ENCODE measurements around the gene LIX1. TPM values are rescaled to one million over a fixed set of nuclear protein-coding genes. Genes with fewer than 3 reads are reported as not detected.

The LIX1 gene
- total RNA-seq, 3 donors from 2014 or later (not counting 1 experiment from before 2014, with no cell fraction given) = not detected

- Mint-ChIP-seq H3K4me1 (peaks cover 0 to 6% of the 10 kb centered on the region in 2 donors), H3K36me3 (no peaks in the 10 kb centered on the region), H3K27me3 (ENCODE audit: low read depth in 2 of 2) (peaks cover 7 to 9% of the 10 kb centered on the region in 2 donors), H3K27ac (no peak overlapping the region), H3K4me3 (no peak overlapping the region), H3K9me3 (no peaks in the 10 kb centered on the region)
- no peaks in the 10 kb centered on the region for H3K4me1 ChIP-seq (ENCODE audit: control insufficient read depth, insufficient read depth, low read length)
- H3K27ac ChIP-seq (ENCODE audit: low read length) = no peak overlapping the region
- intact Hi-C loops (cut with micrococcal nuclease) = no loop called here
- H3K9me3 ChIP-seq (ENCODE audit: control insufficient read depth, insufficient read depth, low read length) = no peaks in the 10 kb centered on the region
- WGBS (ENCODE audit: insufficient coverage) = 50% methylated on average over 1 of the region's 1 CpG
- H3K36me3 ChIP-seq (ENCODE audit: control insufficient read depth, insufficient read depth, low read length) = no peaks in the 10 kb centered on the region
- no peak overlapping the region for H3K4me3 ChIP-seq (ENCODE audit: low read length)
- no peak for ATAC-seq
- no peaks in the 10 kb centered on the region for H3K27me3 ChIP-seq (ENCODE audit: control insufficient read depth, insufficient read depth, low read length)
- no peak for TF ChIP-seq CTCF (IDR thresholded peaks at IDR 0.05)
- no peak for DNase-seq
These were observed 47.1 kb downstream of the LIX1 start for GRCh38 chr5:97095318-97095732.

- Mint-ChIP-seq H3K4me3 (no peak overlapping the region), H3K9me3 (no peaks in the 10 kb centered on the region), H3K27me3 (ENCODE audit: low read depth in 2 of 2) (peaks cover 4 to 13% of the 10 kb centered on the region in 2 donors), H3K4me1 (peaks cover 0 to 6% of the 10 kb centered on the region in 2 donors), H3K27ac (no peak overlapping the region), H3K36me3 (no peaks in the 10 kb centered on the region)
- Histone ChIP-seq H3K27me3 (ENCODE audit: control insufficient read depth, insufficient read depth, low read length) (no peaks in the 10 kb centered on the region), H3K4me1 (ENCODE audit: control insufficient read depth, insufficient read depth, low read length) (no peaks in the 10 kb centered on the region), H3K36me3 (ENCODE audit: control insufficient read depth, insufficient read depth, low read length) (no peaks in the 10 kb centered on the region), H3K27ac (ENCODE audit: low read length) (no peak overlapping the region), H3K9me3 (ENCODE audit: control insufficient read depth, insufficient read depth, low read length) (no peaks in the 10 kb centered on the region), H3K4me3 (ENCODE audit: low read length) (no peak overlapping the region)
- no peak for TF ChIP-seq CTCF (IDR thresholded peaks at IDR 0.05)
- DNase-seq (no peak), ATAC-seq (no peak)
- 81% methylated on average over 8 of the region's 8 CpGs for WGBS (ENCODE audit: insufficient coverage)
- intact Hi-C loops (cut with micrococcal nuclease) = no loop called here
These were observed 47.7 kb downstream of the LIX1 start for GRCh38 chr5:97094579-97095317.

- Histone ChIP-seq H3K9me3 (ENCODE audit: control insufficient read depth, insufficient read depth, low read length) (no peaks in the 10 kb centered on the region), H3K27ac (ENCODE audit: low read length) (no peak overlapping the region), H3K4me3 (ENCODE audit: low read length) (no peak overlapping the region), H3K36me3 (ENCODE audit: control insufficient read depth, insufficient read depth, low read length) (no peaks in the 10 kb centered on the region), H3K4me1 (ENCODE audit: control insufficient read depth, insufficient read depth, low read length) (no peaks in the 10 kb centered on the region), H3K27me3 (ENCODE audit: control insufficient read depth, insufficient read depth, low read length) (no peaks in the 10 kb centered on the region)
- Mint-ChIP-seq H3K27me3 (ENCODE audit: low read depth in 2 of 2) (peaks cover 0 to 13% of the 10 kb centered on the region in 2 donors), H3K27ac (no peak overlapping the region), H3K4me3 (no peak overlapping the region), H3K9me3 (no peaks in the 10 kb centered on the region), H3K4me1 (peaks cover 0 to 6% of the 10 kb centered on the region in 2 donors), H3K36me3 (no peaks in the 10 kb centered on the region)
- ATAC-seq (no peak), DNase-seq (no peak)
- no peak for TF ChIP-seq CTCF (IDR thresholded peaks at IDR 0.05)
- intact Hi-C loops (cut with micrococcal nuclease) = no loop called here
These were observed 49.2 kb downstream of the LIX1 start for GRCh38 chr5:97093193-97093592.

- H3K36me3 Mint-ChIP-seq = no peaks in the 10 kb centered on the region
- DNase-seq (no peak), ATAC-seq (no peak)
- no peaks in the 10 kb centered on the region for H3K4me1 ChIP-seq (ENCODE audit: control insufficient read depth, insufficient read depth, low read length)
- intact Hi-C loops (cut with micrococcal nuclease) = no loop called here
- H3K4me3 Mint-ChIP-seq = no peak overlapping the region
- no peaks in the 10 kb centered on the region for H3K36me3 ChIP-seq (ENCODE audit: control insufficient read depth, insufficient read depth, low read length)
- 95% methylated on average over 3 of the region's 3 CpGs for WGBS (ENCODE audit: insufficient coverage)
- peaks cover 0 to 13% of the 10 kb centered on the region in 2 donors for H3K27me3 Mint-ChIP-seq (ENCODE audit: low read depth in 2 of 2)
- TF ChIP-seq CTCF (IDR thresholded peaks at IDR 0.05) = no peak
- H3K27ac Mint-ChIP-seq = no peak overlapping the region
- H3K27me3 ChIP-seq (ENCODE audit: control insufficient read depth, insufficient read depth, low read length) = no peaks in the 10 kb centered on the region
- H3K4me3 ChIP-seq (ENCODE audit: low read length) = no peak overlapping the region
- H3K9me3 Mint-ChIP-seq = no peaks in the 10 kb centered on the region
- no peaks in the 10 kb centered on the region for H3K9me3 ChIP-seq (ENCODE audit: control insufficient read depth, insufficient read depth, low read length)
- no peak overlapping the region for H3K27ac ChIP-seq (ENCODE audit: low read length)
- peaks cover 0 to 6% of the 10 kb centered on the region in 2 donors for H3K4me1 Mint-ChIP-seq
These were observed 51.5 kb downstream of the LIX1 start for GRCh38 chr5:97090944-97091343.
